Upper lobe of right lung (tissue), 1 donor: ENCODE data around the gene TBC1D17. TPM values are rescaled to one million over a fixed set of nuclear protein-coding genes. Genes with fewer than 3 reads are reported as not detected.

Source experiments
- ATAC-seq: fragments of 200-7000 bp; cut with Tn5 transposase; one replicate; pipeline ENCODE4 v1.9.1; 2020; ENCODE audit warnings: mild to moderate bottlenecking, moderate library complexity
- DNase-seq: peaks from one replicate; pipeline ENCODE4 v3.0.0-alpha.2; 2020
- H3K27ac ChIP-seq: fragments of 200-600 bp; one replicate; pipeline ENCODE4 v1.8.0; 2022
- H3K27me3 ChIP-seq: fragments of 200-600 bp; one replicate; pipeline ENCODE4 v1.8.0; 2022; ENCODE audit warnings: mild to moderate bottlenecking
- H3K36me3 ChIP-seq: fragments of 200-600 bp; one replicate; pipeline ENCODE4 v1.8.0; 2022
- H3K4me1 ChIP-seq: fragments of 200-600 bp; one replicate; pipeline ENCODE4 v1.8.0; 2022
- H3K4me3 ChIP-seq: fragments of 200-600 bp; one replicate; pipeline ENCODE4 v1.8.0; 2022; ENCODE audit warnings: mild to moderate bottlenecking
- H3K9me3 ChIP-seq: fragments of 200-600 bp; one replicate; pipeline ENCODE4 v1.8.0; 2022
- intact Hi-C: fragments of 100-400 bp; cut with DNase I; formaldehyde crosslinking; loops from one replicate; pipeline ENCODE4 v1.11.0; 2022
- total RNA-seq: library from RNA; stranded (reverse); fragmentation: NEBNext Ultra II Directional; extraction: Animal tissue kit (Norgen Biotek cat#: 25700); gene quantifications from one replicate; pipeline ENCODE4 v1.2.1, GENCODE V29; 2021
- TF ChIP-seq, protein P1 (sequence below): fragments of 200-600 bp; IDR thresholded peaks from one replicate; pipeline ENCODE4 v1.8.0; 2022; ENCODE audit warnings: antibody characterized with exemption
- donor health status: DM: no; HTN: yes; CAD: no; lungs with severe emphysema.

Gene TBC1D17
- total RNA-seq, 1 donor from 2014 or later = 57.1 TPM

DNA sequence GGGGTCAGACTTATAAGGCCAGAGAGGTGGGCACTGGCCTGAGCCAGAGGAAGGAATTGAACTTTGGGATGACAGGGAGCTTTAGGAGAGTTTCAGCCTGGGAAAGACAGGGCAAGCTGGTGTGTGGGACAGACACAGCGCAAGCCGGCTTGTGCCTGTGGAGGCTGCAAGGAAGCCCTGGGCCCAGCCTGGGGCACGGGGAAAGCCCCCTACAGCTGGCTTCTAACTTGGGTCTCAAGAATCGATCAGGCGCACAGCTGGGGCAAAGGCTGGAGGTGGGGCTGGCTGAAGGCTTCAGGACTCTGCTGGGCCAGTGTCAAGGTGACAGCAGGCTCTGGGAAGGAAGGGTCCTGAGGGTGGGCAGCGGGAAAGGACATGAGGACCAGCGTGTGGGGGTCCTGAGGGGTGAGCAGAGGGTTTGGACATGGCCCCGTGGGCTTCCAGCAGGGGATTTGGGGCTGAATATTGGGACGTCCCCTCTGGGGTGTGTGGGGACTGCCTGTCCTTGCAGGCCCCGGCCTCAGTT lies 23.6 kb upstream of the TBC1D17 start:
- Histone ChIP-seq H3K27ac (no peak overlapping the region), H3K9me3 (peaks cover 4% of the 10 kb centered on the region), H3K27me3 (no peaks in the 10 kb centered on the region), H3K4me1 (peaks cover 18% of the 10 kb centered on the region), H3K4me3 (no peak overlapping the region), H3K36me3 (peaks cover 35% of the 10 kb centered on the region)
- ATAC-seq = no peak
- intact Hi-C loops = no loop called here
- DNase-seq = no peak
- TF ChIP-seq, protein P1, sequence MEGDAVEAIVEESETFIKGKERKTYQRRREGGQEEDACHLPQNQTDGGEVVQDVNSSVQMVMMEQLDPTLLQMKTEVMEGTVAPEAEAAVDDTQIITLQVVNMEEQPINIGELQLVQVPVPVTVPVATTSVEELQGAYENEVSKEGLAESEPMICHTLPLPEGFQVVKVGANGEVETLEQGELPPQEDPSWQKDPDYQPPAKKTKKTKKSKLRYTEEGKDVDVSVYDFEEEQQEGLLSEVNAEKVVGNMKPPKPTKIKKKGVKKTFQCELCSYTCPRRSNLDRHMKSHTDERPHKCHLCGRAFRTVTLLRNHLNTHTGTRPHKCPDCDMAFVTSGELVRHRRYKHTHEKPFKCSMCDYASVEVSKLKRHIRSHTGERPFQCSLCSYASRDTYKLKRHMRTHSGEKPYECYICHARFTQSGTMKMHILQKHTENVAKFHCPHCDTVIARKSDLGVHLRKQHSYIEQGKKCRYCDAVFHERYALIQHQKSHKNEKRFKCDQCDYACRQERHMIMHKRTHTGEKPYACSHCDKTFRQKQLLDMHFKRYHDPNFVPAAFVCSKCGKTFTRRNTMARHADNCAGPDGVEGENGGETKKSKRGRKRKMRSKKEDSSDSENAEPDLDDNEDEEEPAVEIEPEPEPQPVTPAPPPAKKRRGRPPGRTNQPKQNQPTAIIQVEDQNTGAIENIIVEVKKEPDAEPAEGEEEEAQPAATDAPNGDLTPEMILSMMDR = no peak

DNA sequence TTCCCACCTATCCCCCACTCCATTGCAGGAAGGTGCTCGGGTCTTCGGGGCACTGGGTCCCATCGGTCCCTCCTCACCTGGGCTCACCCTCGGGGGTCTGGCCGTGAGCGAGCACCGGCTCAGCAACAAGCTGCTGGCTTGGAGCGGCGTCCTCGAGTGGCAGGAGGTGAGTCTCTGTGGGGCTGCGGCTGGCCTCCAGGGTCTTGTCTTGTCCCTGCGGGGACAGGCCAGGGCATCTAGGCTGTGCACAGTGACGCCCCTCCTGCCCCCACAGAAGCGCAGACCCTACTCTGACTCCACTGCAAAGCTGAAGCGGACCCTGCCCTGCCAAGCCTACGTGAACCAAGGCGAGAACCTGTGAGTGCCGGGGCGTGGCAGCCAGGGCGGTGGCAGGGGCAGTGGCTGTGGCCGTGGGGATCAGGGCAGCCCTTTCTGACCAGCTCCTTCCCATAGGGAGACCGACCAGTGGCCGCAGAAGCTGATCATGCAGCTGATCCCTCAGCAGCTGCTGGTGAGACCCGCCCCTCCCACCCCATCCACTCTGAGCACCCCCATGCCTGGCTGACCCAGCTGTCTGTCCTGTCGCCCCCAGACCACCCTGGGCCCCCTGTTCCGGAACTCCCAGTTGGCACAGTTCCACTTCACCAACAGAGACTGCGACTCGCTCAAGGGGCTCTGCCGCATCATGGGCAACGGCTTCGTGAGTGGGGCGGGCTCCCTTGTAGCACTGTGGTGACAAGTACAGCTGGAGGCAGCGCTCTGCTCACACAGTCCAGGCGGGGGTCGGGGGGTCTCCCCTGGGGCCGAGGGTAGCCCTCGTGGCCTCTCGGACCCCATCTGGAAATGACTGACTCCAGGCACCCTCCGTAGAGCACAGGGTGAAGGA lies 22.9 kb upstream of the TBC1D17 start:
- ATAC-seq (no peak), DNase-seq (no peak)
- no peaks in the 10 kb centered on the region for H3K9me3 ChIP-seq
- H3K4me3 ChIP-seq = no peak overlapping the region
- intact Hi-C loops = no loop called here
- H3K36me3 ChIP-seq = peaks cover 37% of the 10 kb centered on the region
- no peaks in the 10 kb centered on the region for H3K27me3 ChIP-seq
- peaks cover 17% of the 10 kb centered on the region for H3K4me1 ChIP-seq
- TF ChIP-seq, protein P1 = no peak
- H3K27ac ChIP-seq = no peak overlapping the region

- Histone ChIP-seq H3K4me3 (no peak overlapping the region), H3K27ac (no peak overlapping the region), H3K9me3 (no peaks in the 10 kb centered on the region), H3K27me3 (no peaks in the 10 kb centered on the region), H3K4me1 (peaks cover 13% of the 10 kb centered on the region), H3K36me3 (peaks cover 42% of the 10 kb centered on the region)
- TF ChIP-seq, protein P1 = no peak
- intact Hi-C loops = no loop called here
- ATAC-seq (no peak), DNase-seq (no peak)
These were observed 22.2 kb upstream of the TBC1D17 start for GRCh38 chr19:49855277-49855675.

- DNase-seq (no peak), ATAC-seq (no peak)
- Histone ChIP-seq H3K27me3 (no peaks in the 10 kb centered on the region), H3K4me3 (no peak overlapping the region), H3K4me1 (peaks cover 12% of the 10 kb centered on the region), H3K36me3 (peaks cover 48% of the 10 kb centered on the region), H3K27ac (no peak overlapping the region), H3K9me3 (no peaks in the 10 kb centered on the region)
- intact Hi-C loops = no loop called here
- TF ChIP-seq, protein P1 = no peak
These were observed 21.6 kb upstream of the TBC1D17 start for GRCh38 chr19:49855676-49856573.

GRCh38 chr19:49856574-49857021 lies 20.9 kb upstream of the TBC1D17 start:
- Histone ChIP-seq H3K9me3 (no peaks in the 10 kb centered on the region), H3K36me3 (peaks cover 55% of the 10 kb centered on the region), H3K4me3 (no peak overlapping the region), H3K27ac (no peak overlapping the region), H3K4me1 (peaks cover 12% of the 10 kb centered on the region), H3K27me3 (no peaks in the 10 kb centered on the region)
- TF ChIP-seq, protein P1 = no peak
- DNase-seq = no peak
- no peak for ATAC-seq
- intact Hi-C loops = no loop called here
